Epithelial cell of esophagus (primary cell): Measurements from ENCODE around the gene KRTAP5-1.

Source experiments
- DNase-seq: peaks from one replicate; pipeline ENCODE4 v3.0.0; 2010; ENCODE audit warnings: low read depth
- H3K4me3 ChIP-seq: 2 replicates; pipeline ENCODE4 v1.5.1; 2011; ENCODE audit warnings: mild to moderate bottlenecking, low read length, control low read depth
- CTCF ChIP-seq: IDR thresholded peaks from 2 replicates; pipeline ENCODE4 v1.5.1; 2011; ENCODE audit warnings: low read depth, mild to moderate bottlenecking, low read length, control low read depth, inconsistent platforms; ENCODE audit not compliant: insufficient read depth; ENCODE audit errors: missing control alignments

KRTAP5-1 gene

GRCh38 chr11:1569251-1569780 lies 15.8 kb downstream of the KRTAP5-1 start:
- DNase-seq, result no peak
- no peak overlapping the region for H3K4me3 ChIP-seq
- no peak for TF ChIP-seq CTCF

- no peak for TF ChIP-seq CTCF
- no peak for DNase-seq
- H3K4me3 ChIP-seq, result no peak overlapping the region
Measured at GRCh38 chr11:1568441-1568911, 16.6 kb downstream of the KRTAP5-1 start.

GRCh38 chr11:1567721-1568100 lies 17.4 kb downstream of the KRTAP5-1 start:
- H3K4me3 ChIP-seq, result no peak overlapping the region
- no peak for DNase-seq
- no peak for TF ChIP-seq CTCF

- DNase-seq, result no peak
- no peak overlapping the region for H3K4me3 ChIP-seq
- no peak for TF ChIP-seq CTCF
Measured at GRCh38 chr11:1567052-1567720, 17.9 kb downstream of the KRTAP5-1 start.

- TF ChIP-seq CTCF, result no peak
- DNase-seq, result no peak
- H3K4me3 ChIP-seq, result no peak overlapping the region
Measured at GRCh38 chr11:1566381-1567051, 18.6 kb downstream of the KRTAP5-1 start.

- TF ChIP-seq CTCF, result no peak
- no peak for DNase-seq
- H3K4me3 ChIP-seq, result no peak overlapping the region
Measured at GRCh38 chr11:1565904-1566247, 19.2 kb downstream of the KRTAP5-1 start.
